H54 (cell line): ENCODE data around the gene MYBL2.

ENCODE experiments used
- DNase-seq: peaks from one replicate; pipeline ENCODE4 v3.0.0; 2011; ENCODE audit warnings: low spot score, mixed read lengths; ENCODE audit not compliant: insufficient read length
- FAIRE-seq: peaks from 3 replicates; lab custom pipeline; 2011; peaks lifted over from hg19 to GRCh38; lab: Jason Lieb, UNC
- POLR2A ChIP-seq: IDR thresholded peaks from 2 replicates; pipeline ENCODE4 v1.6.1; 2011; ENCODE audit warnings: low read depth, mild to moderate bottlenecking, low read length

Gene MYBL2

GRCh38 chr20:43665466-43666176, 1.3 kb upstream of the MYBL2 start:
- no peak for DNase-seq
- no peak for TF ChIP-seq POLR2A
- FAIRE-seq = no peak

DNA sequence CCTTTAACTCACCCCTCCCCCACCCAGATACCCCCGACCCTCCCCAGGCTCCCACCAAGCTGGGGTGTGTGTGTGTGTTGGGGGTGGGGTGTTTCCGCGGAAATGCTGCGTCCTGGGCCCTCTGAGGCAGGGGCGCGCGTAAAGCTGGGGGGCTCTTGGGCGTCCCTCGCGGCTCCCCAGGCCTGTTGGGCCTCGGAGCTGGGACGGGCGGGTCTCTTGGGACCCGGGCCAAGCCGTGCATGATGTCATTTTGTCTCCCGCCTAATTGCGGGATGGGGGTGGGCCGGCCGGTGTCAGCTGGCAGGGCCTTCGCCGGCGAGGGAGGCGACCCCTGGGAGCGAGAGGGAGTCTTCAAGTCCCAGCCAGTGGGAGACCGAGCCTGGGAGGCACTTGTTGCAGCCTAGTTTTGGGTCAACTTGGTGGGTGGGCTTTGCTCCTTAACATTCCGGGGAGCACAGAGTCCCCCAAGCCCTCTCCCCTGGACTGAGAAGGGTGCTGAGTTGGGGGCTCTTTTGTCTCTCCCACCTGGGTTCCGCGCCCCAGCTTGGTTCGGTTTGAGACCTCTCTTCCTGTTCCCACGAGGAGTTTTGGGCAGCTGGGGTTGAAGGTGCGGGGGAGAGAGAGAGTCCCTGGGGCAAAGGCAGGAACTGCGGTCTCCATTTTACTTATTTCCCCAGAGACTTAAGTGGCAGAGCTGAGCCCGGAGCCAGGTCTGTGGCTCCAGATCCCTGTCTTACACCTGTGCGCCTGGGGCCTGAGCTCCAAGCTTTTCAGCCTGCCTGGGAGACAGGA, 623 bp downstream of the MYBL2 start:
- no peak for TF ChIP-seq POLR2A
- no peak for DNase-seq
- FAIRE-seq = no peak

GRCh38 chr20:43669332-43669731, 2.4 kb downstream of the MYBL2 start:
- peak; percentile 80 for DNase-seq
- peak; percentile 30 for FAIRE-seq
- TF ChIP-seq POLR2A = no peak

DNA sequence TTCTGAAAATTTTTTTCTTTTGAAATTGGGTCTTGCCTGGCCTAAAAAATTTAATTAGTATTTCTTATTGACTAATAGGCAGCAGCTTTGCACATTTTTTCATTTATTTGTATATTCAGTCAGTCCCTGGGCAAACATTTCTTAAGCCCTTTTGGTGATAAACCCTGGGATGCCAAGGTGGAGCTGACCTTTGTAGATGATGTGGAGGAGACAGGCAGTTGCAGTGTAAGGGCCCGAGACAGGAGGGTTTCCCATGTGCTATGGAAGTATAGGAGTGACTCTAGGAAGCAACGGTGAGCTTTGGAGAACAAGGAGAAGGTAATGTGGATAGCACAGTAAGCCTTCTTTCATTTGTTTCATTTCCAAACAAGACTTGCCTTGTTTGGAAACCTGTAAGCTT, 3.5 kb downstream of the MYBL2 start:
- no peak for TF ChIP-seq POLR2A
- no peak for DNase-seq
- no peak for FAIRE-seq

DNA sequence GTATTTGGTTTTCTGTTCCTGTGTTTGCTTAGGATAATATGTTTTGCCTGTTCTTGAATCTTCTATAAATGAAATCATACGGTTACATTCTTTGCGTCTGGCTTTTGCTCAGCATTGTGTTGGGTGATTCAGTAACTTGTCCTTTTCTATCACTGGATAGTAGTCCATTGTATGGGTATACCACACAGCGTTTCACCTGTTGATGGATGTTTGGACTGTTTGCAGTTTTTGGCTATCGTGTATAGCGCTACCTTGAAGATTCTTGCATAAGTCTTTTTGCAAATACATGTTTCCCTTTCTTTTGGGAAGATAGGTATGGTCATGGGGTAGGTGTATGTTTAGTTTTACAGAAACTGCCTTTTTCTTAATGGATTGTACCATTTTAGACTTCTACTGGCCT, 9.5 kb downstream of the MYBL2 start:
- FAIRE-seq = no peak
- no peak for TF ChIP-seq POLR2A
- no peak for DNase-seq

DNA sequence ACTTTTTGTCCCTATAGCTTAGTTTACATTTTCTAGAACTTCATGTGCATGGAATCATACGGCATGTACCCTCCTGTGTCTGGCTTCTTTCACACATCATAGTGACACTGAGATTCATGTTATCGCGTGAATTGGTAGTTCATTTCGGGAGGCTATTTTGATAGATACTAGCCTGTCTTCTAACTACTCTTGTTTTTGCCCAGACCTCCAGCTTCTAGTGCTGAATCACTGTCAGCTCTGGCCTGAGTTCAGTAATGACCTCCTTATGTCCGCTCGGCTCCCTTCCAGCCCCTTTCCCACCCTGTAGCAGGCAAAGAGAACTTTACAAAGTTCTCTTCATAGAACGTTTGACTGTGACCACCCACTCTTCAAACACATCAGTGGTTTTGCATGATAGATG, 14.1 kb downstream of the MYBL2 start:
- FAIRE-seq = no peak
- no peak for DNase-seq
- TF ChIP-seq POLR2A = no peak

DNA sequence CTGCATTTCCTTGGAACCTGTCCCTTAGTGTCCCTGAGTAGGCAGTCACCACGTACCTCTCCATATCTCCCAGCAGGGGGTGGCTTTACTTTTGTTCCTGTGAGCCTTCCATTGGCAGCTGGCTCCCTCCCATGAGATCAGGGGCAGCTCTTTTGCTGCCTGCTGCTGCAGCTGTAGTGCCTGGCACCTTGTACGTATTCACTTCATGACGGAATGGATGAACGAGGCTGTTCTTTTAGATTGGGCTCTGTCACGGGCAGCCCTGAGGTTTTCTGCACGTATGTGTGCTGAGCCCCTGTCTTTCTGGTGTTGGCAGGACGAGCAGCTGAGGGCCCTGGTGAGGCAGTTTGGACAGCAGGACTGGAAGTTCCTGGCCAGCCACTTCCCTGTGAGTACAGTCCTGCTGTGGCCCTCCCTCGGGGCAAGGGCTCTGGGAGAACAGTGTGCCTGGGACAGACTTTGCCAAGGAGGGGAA, 14.6 kb downstream of the MYBL2 start:
- no peak for DNase-seq
- FAIRE-seq = no peak

GRCh38 chr20:43681991-43682410, 15.1 kb downstream of the MYBL2 start:
- TF ChIP-seq POLR2A = no peak
- DNase-seq (no peak), FAIRE-seq (no peak)

More for the DNA sequence above, 14.6 kb downstream of the MYBL2 start:
- no peak for TF ChIP-seq POLR2A

GRCh38 chr20:43682446-43682845, 15.5 kb downstream of the MYBL2 start:
- TF ChIP-seq POLR2A = no peak
- FAIRE-seq (no peak), DNase-seq (no peak)

DNA sequence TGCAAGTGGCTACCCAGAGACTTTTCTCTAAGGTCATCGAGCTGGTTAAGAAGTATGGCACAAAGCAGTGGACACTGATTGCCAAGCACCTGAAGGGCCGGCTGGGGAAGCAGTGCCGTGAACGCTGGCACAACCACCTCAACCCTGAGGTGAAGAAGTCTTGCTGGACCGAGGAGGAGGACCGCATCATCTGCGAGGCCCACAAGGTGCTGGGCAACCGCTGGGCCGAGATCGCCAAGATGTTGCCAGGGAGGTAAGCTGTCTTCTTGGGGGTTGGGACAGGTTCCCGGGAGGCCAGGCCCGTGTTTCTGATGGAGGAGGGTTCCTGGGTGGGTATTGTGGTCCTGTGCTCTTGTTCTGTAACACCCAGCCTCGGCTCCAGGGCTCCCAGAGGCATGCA, 19.9 kb downstream of the MYBL2 start:
- no peak for FAIRE-seq
- TF ChIP-seq POLR2A = no peak

DNA sequence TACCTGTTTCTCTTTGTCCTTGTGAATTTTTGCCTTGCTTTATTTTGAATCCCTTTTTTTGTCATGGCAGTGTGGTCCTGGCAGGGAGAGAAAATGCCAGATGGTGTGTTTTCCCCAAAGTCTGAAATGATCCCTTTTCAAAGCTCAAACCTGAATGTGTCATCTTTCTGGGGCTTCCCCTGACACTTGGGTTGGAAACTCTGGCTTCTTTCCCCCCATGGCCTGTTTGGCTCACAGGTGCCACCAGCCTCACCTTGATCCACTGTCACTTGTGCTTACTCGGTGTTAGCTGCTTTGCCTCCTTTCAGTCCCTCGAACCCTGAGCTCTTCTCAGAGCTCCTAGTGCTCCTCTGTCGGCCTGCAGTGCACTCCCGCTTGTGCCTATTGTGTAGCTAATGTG, 22.3 kb downstream of the MYBL2 start:
- TF ChIP-seq POLR2A = no peak
- no peak for FAIRE-seq
- DNase-seq = no peak

More for the DNA sequence above, 19.9 kb downstream of the MYBL2 start:
- no peak for DNase-seq

GRCh38 chr20:43690943-43691598, 24.2 kb downstream of the MYBL2 start:
- no peak for FAIRE-seq
- DNase-seq = no peak
- TF ChIP-seq POLR2A = no peak

- TF ChIP-seq POLR2A = no peak
- no peak for FAIRE-seq
- peak; percentile 59 for DNase-seq
Measured at GRCh38 chr20:43691928-43692524, 25.1 kb downstream of the MYBL2 start.

- no peak for FAIRE-seq
- no peak for TF ChIP-seq POLR2A
Measured at GRCh38 chr20:43694763-43695162, 27.8 kb downstream of the MYBL2 start.

More at GRCh38 chr20:43694763-43695162, 27.8 kb downstream of the MYBL2 start:
- no peak for DNase-seq
